Posterior vena cava (tissue), 2 donors: Measurements from ENCODE around the gene NDST1. TPM values are rescaled to one million over a fixed set of nuclear protein-coding genes. Genes with fewer than 3 reads are reported as not detected.

ENCODE experiments used
- DNase-seq: peaks from one replicate; pipeline ENCODE4 v3.0.0-alpha.2; 2020; ENCODE audit warnings: low spot score
- intact Hi-C, 2 donors: fragments of 100-400 bp; cut with DNase I; formaldehyde crosslinking; loops; one replicate each; pipeline versions ENCODE4 v1.14.1 to v1.14.2; 2022 to 2023
- total RNA-seq, 2 donors: library from RNA; stranded (reverse); fragmentation: NEBNext Ultra II Directional; extraction: Animal tissue kit (Norgen Biotek cat#: 25700); gene quantifications; one replicate each; pipeline ENCODE4 v1.2.1, GENCODE V29; 2021
- donor health status: DM: yes; HTN: yes; CAD: no.
- donor health status: DM: yes; HTN: yes; CAD: no.

NDST1 gene
- total RNA-seq, 2 donors from 2014 or later = 57.9 to 68.8 TPM

GRCh38 chr5:150554857-150555256 is 46.9 kb downstream of the NDST1 start:
- no peak for DNase-seq
- intact Hi-C loops = no loop called here

GRCh38 chr5:150556106-150556505 is 48.2 kb downstream of the NDST1 start:
- DNase-seq = no peak
- intact Hi-C loops = no loop called here

GRCh38 chr5:150556859-150557508 is 49.1 kb downstream of the NDST1 start:
- DNase-seq = no peak
- intact Hi-C loops = no loop called here

- DNase-seq = no peak
- intact Hi-C loops = no loop called here
Measured at GRCh38 chr5:150557509-150557872, 49.6 kb downstream of the NDST1 start.

- DNase-seq = no peak
- intact Hi-C loops = no loop called here
Measured at GRCh38 chr5:150558088-150558621, 50.2 kb downstream of the NDST1 start.

- intact Hi-C loops = no loop called here
- no peak for DNase-seq
Measured at GRCh38 chr5:150559088-150559487, 51.2 kb downstream of the NDST1 start.

GRCh38 chr5:150559701-150560100 is 51.8 kb downstream of the NDST1 start:
- no peak for DNase-seq
- intact Hi-C loops = loop anchor here (5.0 to 10.0 kb wide), 2 partner anchors 98 to 285 kb away; partner anchors contain the start of gene IRGM (in 1 of the 2)

GRCh38 chr5:150560401-150561191 is 52.7 kb downstream of the NDST1 start:
- intact Hi-C loops = loop anchor here (5.0 to 10.0 kb wide), 2 partner anchors 97 to 284 kb away; partner anchors contain the start of gene IRGM (in 1 of the 2)
- DNase-seq = no peak

- DNase-seq = no peak
- intact Hi-C loops = loop anchor here (5.0 to 10.0 kb wide), 2 partner anchors 96 to 284 kb away; partner anchors contain the start of gene IRGM (in 1 of the 2)
Measured at GRCh38 chr5:150561192-150561512, 53.2 kb downstream of the NDST1 start.

GRCh38 chr5:150561571-150562275 is 53.8 kb downstream of the NDST1 start:
- no peak for DNase-seq
- intact Hi-C loops = loop anchor here (5.0 to 10.0 kb wide), 2 partner anchors 96 to 283 kb away; partner anchors contain the start of gene IRGM (in 1 of the 2)

GRCh38 chr5:150562832-150563231 is 54.9 kb downstream of the NDST1 start:
- intact Hi-C loops = loop anchor here (5.0 to 10.0 kb wide), 2 partner anchors 94 to 282 kb away; partner anchors contain the start of gene IRGM (in 1 of the 2)
- DNase-seq = no peak

- intact Hi-C loops = loop anchor here in 1 of 2 donors (2.0 to 10.0 kb wide), 2 partner anchors 85 to 279 kb away; partner anchors contain the start of gene IRGM
- no peak for DNase-seq
Measured at GRCh38 chr5:150565868-150566267, 57.9 kb downstream of the NDST1 start.

GRCh38 chr5:150567031-150567717 is 59.2 kb downstream of the NDST1 start:
- intact Hi-C loops = loop anchor here in 1 of 2 donors (2.0 to 10.0 kb wide), 2 partner anchors 84 to 278 kb away; partner anchors contain the start of gene IRGM
- DNase-seq = no peak

- intact Hi-C loops = loop anchor here in 1 of 2 donors (10.0 kb wide), 1 partner anchor 276 kb away; the partner anchor contains the start of gene IRGM
- DNase-seq = peak; percentile 59
Measured at GRCh38 chr5:150568663-150569062, 60.7 kb downstream of the NDST1 start.

- intact Hi-C loops = no loop called here
- DNase-seq = no peak
Measured at GRCh38 chr5:150570333-150570732, 62.4 kb downstream of the NDST1 start.

- DNase-seq = no peak
- intact Hi-C loops = no loop called here
Measured at GRCh38 chr5:150571836-150572235, 63.9 kb downstream of the NDST1 start.

- intact Hi-C loops = no loop called here
Measured at GRCh38 chr5:150573216-150573615, 65.3 kb downstream of the NDST1 start.

GRCh38 chr5:150573867-150574817 is 66.2 kb downstream of the NDST1 start:
- intact Hi-C loops = no loop called here
- DNase-seq = no peak

More at GRCh38 chr5:150573216-150573615, 65.3 kb downstream of the NDST1 start:
- no peak for DNase-seq
